Tibial nerve (tissue), 4 donors: ENCODE results near the gene SUSD5. TPM values are rescaled to one million over a fixed set of nuclear protein-coding genes. Genes with fewer than 3 reads are reported as not detected.

Experiments
- DNase-seq, 2 donors: peaks; one replicate each; pipeline ENCODE4 v3.0.0-alpha.2; 2019; ENCODE audit warnings: low spot score in 2 of 2
- H3K27ac ChIP-seq, 4 donors: fragments of 200-600 bp; sonication (generic) in 3 of 4; one replicate each; pipeline ENCODE4 v1.5.1; 2017 to 2019; ENCODE audit warnings: mild to moderate bottlenecking in 1 of 4
- H3K27me3 ChIP-seq, 2 donors: fragments of 200-600 bp; sonication (generic) in 1 of 2; one replicate each; pipeline versions ENCODE4 v1.5.1 to v1.6.0; 2017 to 2019
- H3K36me3 ChIP-seq, 3 donors: fragments of 200-600 bp; sonication (generic); one replicate each; pipeline ENCODE4 v1.5.1; 2018 to 2019
- H3K4me1 ChIP-seq, 4 donors: fragments of 200-600 bp; sonication (generic) in 3 of 4; one replicate each; pipeline ENCODE4 v1.5.1; 2017 to 2019
- H3K4me3 ChIP-seq, 4 donors: fragments of 200-600 bp; sonication (generic) in 3 of 4; one replicate each; pipeline ENCODE4 v1.5.1; 2017 to 2019; ENCODE audit warnings: mild to moderate bottlenecking in 1 of 4, moderate library complexity in 1 of 4
- H3K9me3 ChIP-seq, 4 donors: fragments of 200-600 bp; sonication (generic) in 3 of 4; one replicate each; pipeline ENCODE4 v1.5.1; 2017 to 2019
- CTCF ChIP-seq, 5 experiments: fragments of 200-600 bp in 3 of 5; fragments of 450-650 bp in 2 of 5; sonication (generic) in 3 of 5; IDR thresholded peaks; one replicate each; pipeline ENCODE4 v1.5.1; 2016 to 2019; ENCODE audit warnings: antibody characterized with exemption in 5 of 5, mild to moderate bottlenecking in 3 of 5, moderate library complexity in 2 of 5
- EP300 ChIP-seq, 2 donors: sonication (generic); formaldehyde crosslinking; IDR thresholded peaks; one replicate each; pipeline ENCODE4 v1.6.1; 2017; ENCODE audit warnings: antibody characterized with exemption in 2 of 2, mild to moderate bottlenecking in 1 of 2
- POLR2A ChIP-seq, 2 donors: fragments of 450-650 bp; IDR thresholded peaks; one replicate each; pipeline ENCODE4 v1.6.1; 2017; ENCODE audit warnings: antibody characterized with exemption in 2 of 2, mild to moderate bottlenecking in 2 of 2, moderate library complexity in 2 of 2
- WGBS, 2 donors: methylation state at CpG; one replicate each; pipeline ENCODE4 v1.1.5; 2018; 5-methylcytosine and 5-hydroxymethylcytosine counted together
- total RNA-seq, 4 donors: library from RNA; depleted of rRNA; stranded (reverse); fragments of >200 nt; gene quantifications; one replicate each; pipeline ENCODE4 v1.1.0, GENCODE V29; 2016

The SUSD5 gene
- total RNA-seq, 4 donors from 2014 or later, result 0.90 to 12.6 (median 4.3) TPM

GRCh38 chr3:33202711-33203457, 15.7 kb downstream of the SUSD5 start:
- Histone ChIP-seq H3K4me3 (no peak overlapping the region), H3K36me3 (no peaks in the 10 kb centered on the region), H3K4me1 (no peaks in the 10 kb centered on the region), H3K9me3 (no peaks in the 10 kb centered on the region), H3K27me3 (no peaks in the 10 kb centered on the region), H3K27ac (peak overlapping the region in 1 of 4 donors; percentile 58)
- 48 to 50% methylated on average over 6 of the region's 6 CpGs for WGBS, 2 donors
- DNase-seq, result no peak
- TF ChIP-seq CTCF (IDR thresholded peaks at IDR 0.05) (no peak), EP300 (IDR thresholded peaks at IDR 0.05) (no peak), POLR2A (IDR thresholded peaks at IDR 0.05) (no peak)

- Histone ChIP-seq H3K27ac (no peak overlapping the region), H3K4me1 (no peaks in the 10 kb centered on the region), H3K4me3 (no peak overlapping the region), H3K36me3 (no peaks in the 10 kb centered on the region), H3K9me3 (no peaks in the 10 kb centered on the region), H3K27me3 (no peaks in the 10 kb centered on the region)
- TF ChIP-seq CTCF (IDR thresholded peaks at IDR 0.05) (no peak), POLR2A (IDR thresholded peaks at IDR 0.05) (no peak), EP300 (IDR thresholded peaks at IDR 0.05) (no peak)
- WGBS, 2 donors, result 79 to 81% methylated on average over 3 of the region's 3 CpGs
- DNase-seq, result no peak
Measured at GRCh38 chr3:33201195-33201594, 17.4 kb downstream of the SUSD5 start.

GRCh38 chr3:33196538-33196937, 22.1 kb downstream of the SUSD5 start:
- Histone ChIP-seq H3K36me3 (no peaks in the 10 kb centered on the region), H3K27ac (no peak overlapping the region), H3K27me3 (no peaks in the 10 kb centered on the region), H3K4me3 (no peak overlapping the region), H3K9me3 (no peaks in the 10 kb centered on the region), H3K4me1 (no peaks in the 10 kb centered on the region)
- no peak for DNase-seq
- WGBS, 2 donors, result 64 to 72% methylated on average over 3 of the region's 3 CpGs
- TF ChIP-seq EP300 (IDR thresholded peaks at IDR 0.05), result no peak
- TF ChIP-seq CTCF (IDR thresholded peaks at IDR 0.05), result no peak
- no peak for TF ChIP-seq POLR2A (IDR thresholded peaks at IDR 0.05)

- DNase-seq, result no peak
- WGBS, 2 donors, result 43 to 51% methylated on average over 1 of the region's 1 CpG
- Histone ChIP-seq H3K9me3 (no peaks in the 10 kb centered on the region), H3K27ac (no peak overlapping the region), H3K27me3 (no peaks in the 10 kb centered on the region), H3K36me3 (no peaks in the 10 kb centered on the region), H3K4me3 (no peak overlapping the region), H3K4me1 (no peaks in the 10 kb centered on the region)
- TF ChIP-seq CTCF (IDR thresholded peaks at IDR 0.05) (no peak), POLR2A (IDR thresholded peaks at IDR 0.05) (no peak), EP300 (IDR thresholded peaks at IDR 0.05) (no peak)
Measured at GRCh38 chr3:33194303-33194702, 24.3 kb downstream of the SUSD5 start.

- no peaks in the 10 kb centered on the region for H3K27me3 ChIP-seq
- TF ChIP-seq EP300 (IDR thresholded peaks at IDR 0.05), result no peak
- no peak overlapping the region for H3K27ac ChIP-seq
- no peaks in the 10 kb centered on the region for H3K36me3 ChIP-seq
- whole genome bisulfite sequencing, 2 donors, result 72 to 87% methylated on average over 3 of the region's 3 CpGs
- H3K9me3 ChIP-seq, result peaks cover 0 to 3% (median 0%) of the 10 kb centered on the region in 4 donors
- no peaks in the 10 kb centered on the region for H3K4me1 ChIP-seq
- H3K4me3 ChIP-seq, result no peak overlapping the region
- DNase-seq, result no peak
Measured at GRCh38 chr3:33187368-33187634, 31.3 kb downstream of the SUSD5 start.
